Left renal cortex interstitium (tissue), 4 donors: ENCODE results near the gene IFT43. TPM values are rescaled to one million over a fixed set of nuclear protein-coding genes. Genes with fewer than 3 reads are reported as not detected.
A peak's percentile ranks its signal among the peaks of the same experiment; 100 is the strongest.

Experiments
- DNase-seq, 4 donors: peaks; one replicate each; pipeline ENCODE4 v3.0.0-alpha.2; 2013; ENCODE audit warnings: low read depth in 4 of 4, low spot score in 2 of 4, missing footprints in 1 of 4
- polyA plus RNA-seq, 4 donors: library from polyadenylated mRNA; unstranded; fragments of 120-200 nt; gene quantifications; one replicate each; pipeline ENCODE4 v1.2.1, GENCODE V29; 2013; ENCODE audit not compliant: insufficient read length in 4 of 4

Gene IFT43
- polyA plus RNA-seq, 4 donors = 44.6 to 50.3 (median 48.3) TPM

DNA sequence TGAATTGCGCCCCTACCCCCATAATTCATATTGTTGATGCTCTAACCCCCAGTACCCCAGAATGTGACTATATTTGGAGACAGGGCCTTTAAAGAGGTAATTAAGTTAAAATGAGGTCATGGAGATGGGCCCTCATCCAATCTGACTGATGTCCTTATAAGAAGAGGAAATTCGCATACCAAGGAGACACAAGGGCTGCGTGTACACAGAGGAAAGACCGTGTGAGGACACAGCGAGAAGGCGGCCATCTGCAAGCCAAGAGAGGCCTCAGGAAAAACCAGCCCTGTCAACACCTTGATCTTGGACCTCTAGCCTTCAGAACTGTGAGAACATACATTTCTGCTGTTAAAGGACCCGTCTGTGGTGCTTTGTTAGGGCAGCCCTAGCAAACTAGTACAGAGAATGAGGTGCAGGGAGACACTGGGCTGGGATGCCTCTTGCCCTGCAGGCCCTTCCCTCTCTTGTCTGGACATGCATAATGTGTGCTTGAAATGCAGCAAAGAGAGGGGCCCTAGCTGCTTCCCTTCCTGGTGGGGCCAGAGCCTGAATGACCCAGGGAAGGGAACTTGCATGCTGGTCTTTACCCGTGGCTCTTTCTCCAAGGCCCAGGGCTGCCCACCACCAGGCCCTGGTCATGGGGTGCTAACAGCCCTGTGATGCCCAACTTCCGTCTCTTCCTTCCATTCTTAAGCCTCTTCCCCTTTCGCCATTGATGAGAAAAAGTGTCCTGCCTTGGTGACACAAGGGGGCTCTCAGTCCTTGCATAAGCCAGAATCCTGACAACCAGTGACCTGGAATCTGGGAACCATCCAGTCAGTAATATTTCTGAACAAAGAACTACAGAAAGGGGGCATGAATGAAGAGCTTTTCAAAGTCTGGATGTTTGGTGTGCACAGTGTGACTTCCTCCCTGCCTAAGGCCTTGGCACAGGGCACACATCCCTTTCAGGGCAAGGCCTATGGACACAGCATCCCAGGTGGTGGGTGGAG is 116.1 kb downstream of the IFT43 start:
- DNase-seq = no peak

DNA sequence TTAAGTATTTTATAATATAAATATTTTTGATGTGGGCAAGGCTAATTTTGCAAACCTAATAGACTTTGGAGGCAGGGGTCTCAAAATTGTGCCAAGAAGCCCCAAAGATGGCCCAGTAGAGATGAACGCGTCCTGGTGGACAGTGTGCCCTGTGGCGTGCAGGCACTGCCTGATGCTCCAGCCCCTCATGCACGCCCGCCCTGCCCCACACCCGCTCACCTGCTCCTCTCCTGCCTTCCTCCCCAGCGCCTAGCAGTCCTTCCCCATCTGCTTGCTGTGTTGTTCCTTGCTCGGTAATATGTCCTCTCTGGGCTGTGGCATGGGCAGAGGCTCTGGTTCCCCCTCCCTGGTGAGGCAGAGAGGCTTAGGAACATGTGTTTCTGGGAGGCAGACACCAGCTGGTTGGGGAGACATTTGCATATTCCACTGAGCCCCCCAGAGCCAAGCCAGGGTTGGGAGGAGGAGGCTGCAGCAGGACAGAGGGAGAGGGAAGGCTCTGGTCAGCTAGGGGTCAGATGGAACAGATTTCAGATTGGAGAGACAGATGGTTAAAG is 119.3 kb downstream of the IFT43 start:
- no peak for DNase-seq

DNA sequence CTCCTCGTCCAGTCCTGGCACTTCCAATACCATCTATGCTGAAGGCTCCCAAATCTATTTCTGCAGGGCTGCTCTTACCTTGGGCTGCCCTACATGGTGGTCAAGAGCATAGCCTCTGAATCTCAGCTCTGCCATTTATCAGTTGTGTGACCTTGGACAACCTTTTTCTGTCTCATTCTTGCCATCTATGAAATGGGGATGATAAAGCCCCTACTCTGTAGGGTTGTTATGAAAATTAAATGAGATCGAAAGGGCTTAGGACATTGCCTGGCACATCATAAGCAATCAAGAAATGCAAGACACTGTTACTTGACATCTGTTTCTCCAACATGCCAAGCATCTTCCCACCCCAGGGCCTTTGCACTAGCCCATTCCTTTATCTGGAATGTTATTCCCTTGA is 120.6 kb downstream of the IFT43 start:
- DNase-seq = no peak

DNA sequence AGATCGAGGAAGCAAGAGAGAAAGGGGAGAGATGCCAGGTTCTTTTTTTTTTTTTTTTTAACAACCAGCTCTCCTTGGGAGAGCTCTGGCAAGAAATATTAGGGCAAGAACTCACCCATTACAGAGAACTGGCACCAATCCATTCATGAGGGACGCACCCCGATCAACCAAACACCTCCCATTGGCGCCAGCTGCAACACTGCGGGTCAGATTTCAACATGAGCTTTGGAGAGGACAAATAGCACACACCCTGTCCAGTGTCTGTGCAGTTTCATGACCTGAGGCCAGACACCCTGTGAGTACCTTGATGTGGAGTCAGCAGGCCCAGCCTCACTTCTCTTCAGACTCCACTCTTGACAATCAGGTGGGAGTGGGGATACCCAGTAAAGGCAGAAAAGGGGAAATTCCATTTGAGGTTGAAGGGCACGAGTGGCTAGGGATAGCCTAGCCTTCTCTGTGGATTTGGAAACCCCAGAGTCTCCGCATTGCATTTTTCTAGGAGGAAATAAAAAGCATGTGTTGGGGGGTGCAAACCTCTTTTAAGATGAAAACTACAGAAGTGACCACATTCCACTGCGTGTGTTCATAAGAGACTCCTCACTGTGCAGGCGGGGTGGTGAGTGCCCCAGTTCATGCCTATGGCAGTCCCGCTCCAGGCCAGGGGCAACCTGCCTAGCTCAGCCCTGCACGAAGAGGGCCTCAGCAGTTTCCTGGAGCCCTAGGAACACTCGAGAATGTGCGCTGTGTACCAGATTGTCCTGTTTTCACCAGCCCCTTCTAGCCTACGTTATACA is 123.7 kb downstream of the IFT43 start:
- DNase-seq = no peak

DNA sequence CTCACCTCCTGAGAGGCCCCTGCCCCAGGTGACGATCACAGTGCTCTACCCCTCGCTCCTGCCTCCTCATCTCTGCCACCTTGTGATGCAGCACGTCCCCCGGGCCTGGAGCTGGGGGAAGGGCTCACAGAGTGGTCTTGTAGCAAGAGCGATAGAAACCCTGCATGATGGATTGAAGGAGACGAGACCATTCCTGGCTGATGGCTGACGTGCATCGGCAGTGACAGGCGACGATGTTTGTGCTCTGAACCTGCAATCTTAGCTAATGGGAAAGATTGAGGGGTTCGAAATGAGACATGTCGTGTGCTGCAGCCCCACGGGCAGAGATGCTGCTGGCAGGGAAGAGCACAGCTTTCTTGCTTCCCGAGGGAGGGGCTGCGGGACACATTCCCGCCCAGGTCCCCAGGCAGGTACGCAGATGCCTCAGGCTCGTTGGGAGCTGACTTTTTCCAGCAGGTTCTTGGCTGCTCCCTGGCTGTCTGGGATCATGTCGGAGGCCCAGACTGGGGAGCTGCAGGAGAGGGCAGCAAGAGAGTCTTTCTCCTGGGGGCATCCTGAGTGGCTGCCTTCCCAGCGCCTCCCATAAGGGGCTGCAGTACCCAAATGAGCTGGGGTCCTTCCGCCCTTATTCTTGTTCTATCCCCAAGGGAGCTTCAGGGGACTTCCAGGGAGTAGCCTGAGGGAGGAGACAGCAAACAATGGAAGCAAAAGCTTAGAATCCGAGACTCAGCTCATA is 127.5 kb downstream of the IFT43 start:
- DNase-seq = no peak

DNA sequence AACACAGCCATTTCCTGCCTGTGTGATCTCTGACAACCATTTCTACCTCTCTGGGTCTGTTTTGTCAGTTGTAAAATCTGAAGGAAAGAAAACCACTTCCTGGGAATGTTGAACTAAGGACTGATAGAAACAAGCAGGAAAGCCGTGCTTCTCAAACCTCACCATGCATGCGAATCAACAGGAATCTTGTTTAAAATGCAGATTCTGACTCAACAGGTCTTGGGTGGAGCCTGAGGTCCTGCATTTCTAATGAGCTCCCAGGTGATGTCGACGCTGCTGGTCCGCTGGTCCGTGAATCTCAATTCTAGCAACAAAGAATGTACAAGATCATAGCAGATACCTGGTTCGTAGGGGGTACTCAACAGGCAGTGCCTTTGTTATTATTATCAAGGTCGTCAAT is 128.1 kb downstream of the IFT43 start:
- no peak for DNase-seq

DNA sequence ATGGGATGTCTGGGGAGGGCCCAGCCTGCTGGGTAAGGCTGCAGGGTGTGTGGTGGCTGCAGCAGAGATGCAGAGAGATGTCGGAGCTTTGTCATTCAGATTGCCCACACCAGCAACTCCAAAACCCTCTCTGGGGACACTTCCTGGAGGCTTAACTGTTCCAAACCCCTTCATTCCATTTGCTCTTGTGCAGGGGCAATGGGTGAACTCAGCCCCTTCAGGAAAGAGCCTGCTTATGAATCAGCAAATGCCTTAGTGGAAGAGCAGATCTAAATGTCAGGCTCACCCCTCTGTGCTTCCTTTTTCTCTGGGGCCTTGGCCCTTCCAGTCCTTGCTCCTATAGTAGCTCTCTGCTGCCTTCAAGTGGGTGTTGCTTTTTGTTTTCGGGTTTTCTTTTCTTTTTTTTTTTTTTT is 129.5 kb downstream of the IFT43 start:
- DNase-seq = no peak

DNA sequence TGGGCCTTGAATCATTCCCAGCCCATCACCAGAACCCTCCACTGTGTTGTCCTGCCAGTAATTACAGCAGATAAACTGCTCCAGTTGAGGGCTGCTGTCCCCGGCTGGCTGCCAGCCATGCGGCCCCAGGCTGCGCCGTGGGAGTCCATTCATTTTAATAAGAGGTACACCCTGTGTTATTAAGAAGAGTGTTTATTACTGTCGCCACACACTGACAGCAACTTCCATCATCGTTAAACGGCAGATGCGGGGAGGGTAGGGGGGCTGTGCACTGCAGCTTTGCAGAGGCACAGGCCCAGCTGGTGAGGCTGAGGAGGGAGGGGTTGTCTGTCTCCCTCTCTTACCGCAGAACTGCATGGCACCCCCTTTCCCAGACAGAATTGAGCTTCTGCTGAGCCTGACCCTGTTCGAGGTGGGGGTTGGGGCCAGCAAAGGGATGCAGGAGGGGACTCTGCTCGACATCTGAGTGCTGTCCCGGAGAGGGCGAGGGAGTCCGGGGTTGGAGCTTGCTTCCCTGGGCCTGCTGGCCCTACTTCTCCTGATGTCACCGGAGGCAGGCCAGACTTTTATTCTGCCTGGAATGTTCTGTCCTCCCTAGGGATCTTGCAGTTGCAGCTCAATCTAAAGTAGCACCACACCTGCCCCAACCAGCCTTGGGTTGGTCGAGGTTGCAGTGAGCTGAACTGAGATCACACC is 132.4 kb downstream of the IFT43 start:
- DNase-seq = no peak

DNA sequence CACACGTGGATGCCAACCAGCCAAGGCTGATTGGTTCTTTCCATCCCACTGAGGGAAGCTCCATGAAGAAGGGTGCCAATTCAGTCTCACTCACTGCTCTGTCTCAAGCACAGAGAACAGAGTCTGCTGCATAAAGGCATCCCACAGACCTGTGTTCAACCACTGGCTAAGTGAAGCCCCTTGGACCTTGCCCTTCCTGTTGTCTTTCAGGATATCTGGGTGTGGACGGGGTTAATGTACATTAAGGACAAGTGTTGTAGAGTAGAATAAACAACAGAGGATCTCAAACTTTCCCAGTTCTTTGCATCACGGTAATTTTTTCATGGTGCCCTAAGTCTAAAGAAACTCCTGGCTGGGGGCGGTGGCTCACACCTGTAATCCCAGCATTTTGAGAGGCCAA is 133.0 kb downstream of the IFT43 start:
- no peak for DNase-seq

DNA sequence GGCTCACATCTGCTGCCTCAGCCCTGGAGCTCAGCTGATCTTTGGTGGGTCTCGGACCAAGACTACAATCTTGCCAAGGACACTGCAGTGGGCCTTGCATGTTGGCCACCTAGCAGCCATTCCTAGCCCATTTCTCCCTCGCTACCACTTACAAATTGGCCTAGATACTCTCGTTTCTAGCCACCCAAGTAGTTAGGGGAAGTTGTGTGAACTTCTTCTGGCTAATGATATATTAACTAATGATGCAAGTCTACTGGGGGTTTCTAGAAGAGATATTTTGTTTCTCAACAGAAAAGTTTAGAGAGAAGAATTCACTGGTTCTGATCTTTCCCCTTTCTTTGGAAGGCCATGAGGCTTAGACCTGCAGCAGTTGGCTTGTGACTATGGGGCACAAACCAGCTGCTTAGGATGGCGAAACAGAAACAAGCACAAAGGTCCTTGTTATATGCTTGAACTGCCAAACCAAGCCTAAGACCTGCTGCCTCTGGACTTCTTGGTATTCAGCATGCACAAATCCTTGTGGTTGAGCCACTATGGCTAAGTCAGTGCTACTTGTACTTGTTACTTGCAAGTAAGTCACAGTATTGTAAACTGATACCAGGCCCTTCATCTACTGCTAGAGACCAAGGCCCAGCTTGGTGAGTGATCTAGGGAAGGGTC is 135.7 kb downstream of the IFT43 start:
- no peak for DNase-seq

DNA sequence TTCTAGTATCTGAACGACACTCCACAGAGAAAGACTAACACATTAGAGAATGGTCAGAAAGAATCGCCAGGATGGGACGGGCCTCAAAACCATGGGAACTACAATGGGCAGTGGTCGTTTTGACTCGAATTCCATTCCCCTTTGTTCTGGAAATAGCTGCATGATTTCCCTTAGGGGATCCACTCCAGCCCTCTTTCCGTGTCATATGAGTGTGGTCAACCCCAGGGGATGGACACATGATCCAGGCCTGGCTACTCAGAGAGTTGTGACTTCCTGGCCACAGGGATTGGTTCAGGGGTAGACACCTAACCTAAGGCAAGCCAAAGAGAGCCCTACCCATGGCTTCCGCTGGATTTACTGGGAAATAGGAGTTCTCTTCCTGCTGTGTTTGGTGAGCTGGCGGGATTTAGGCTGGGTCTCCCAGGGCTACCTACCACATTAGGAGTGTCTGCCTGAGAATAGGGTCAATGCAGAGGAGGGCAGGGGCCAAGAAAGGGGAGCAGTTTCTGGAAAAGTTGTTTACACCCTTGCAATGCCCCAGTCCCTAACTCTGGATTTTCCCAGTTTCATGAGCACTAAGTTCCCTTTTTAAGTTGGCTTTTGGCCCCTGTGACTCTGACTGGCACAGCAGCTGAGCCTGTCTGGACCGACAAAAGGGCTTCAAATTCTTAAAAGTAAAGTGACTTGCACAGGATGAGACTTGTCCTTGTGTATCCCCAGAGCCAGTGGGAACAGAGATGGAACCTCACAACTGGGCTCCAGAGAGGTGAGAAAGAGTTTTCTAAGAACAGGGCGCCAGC is 138.1 kb downstream of the IFT43 start:
- no peak for DNase-seq

DNA sequence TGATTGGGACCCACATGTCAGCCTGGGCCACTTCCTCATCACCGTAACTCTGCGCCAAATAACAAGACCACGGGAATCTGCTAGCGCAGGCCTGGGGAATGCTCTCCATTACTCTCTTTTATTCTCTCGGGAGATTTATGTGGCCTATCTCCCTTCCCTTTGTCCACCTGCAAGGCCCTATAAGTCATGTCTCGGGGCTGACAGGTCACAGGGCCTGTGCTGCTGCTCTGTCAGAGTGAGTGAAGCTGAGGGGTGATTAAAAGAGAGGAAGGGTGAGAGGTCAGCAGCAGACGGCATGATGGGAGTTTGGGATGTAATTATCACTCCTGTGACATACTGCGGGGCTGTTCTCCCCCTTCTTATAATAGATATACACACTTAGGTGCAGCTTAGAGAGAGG is 139.9 kb downstream of the IFT43 start:
- DNase-seq = no peak

DNA sequence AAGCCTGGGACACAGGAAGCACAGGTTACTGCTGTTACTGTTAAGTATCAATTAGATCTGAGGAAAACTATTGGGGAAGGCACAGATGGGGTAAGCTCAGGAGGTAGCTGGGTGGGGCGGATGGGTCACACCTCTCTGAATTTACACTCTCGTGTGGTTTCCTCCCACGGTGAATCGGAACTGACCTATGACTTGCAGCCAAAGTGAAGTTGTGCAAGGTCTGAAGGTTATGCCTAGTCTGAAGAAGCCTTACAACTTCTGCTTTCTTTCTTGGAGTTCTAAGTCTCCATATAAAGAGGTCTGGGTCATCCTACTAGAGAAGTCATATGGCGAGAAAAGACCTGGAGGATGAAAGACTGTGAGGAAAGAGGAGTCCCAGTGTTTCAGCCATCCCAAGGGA is 140.5 kb downstream of the IFT43 start:
- DNase-seq = no peak

DNA sequence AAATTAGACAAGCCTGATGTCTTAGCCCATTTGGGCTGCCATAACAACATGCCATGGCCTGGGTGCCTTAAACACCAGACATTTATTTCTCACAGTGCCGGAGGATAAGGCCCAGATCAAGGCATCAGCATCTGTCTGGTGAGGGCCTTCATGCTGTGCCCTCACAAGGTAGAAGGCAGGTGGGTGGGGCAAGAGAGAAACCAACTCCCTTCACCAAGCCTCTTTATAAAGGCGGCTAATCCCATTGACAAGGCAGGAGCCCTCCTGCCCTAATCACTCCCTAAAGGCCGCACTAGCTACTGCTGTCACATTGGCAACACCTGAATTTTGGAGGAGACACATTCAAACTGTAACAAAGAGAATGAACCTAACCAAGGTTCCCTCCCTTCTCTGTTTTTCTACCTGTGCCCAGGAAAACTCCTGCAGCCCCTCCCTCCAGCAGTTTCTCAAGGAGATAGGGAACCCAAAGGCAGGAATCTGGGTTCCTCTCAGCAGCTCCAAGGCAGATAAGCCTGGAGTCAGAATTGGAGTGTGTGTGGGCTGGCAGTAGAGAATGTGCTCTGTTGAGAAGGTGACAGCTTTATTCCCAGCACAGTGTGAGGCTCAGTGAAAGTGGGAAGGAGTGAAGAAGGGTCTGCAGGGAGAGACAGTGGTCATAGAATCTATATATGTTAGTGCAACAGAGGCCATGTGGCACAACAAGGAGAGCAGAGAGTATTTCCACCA is 144.5 kb downstream of the IFT43 start:
- DNase-seq = no peak

DNA sequence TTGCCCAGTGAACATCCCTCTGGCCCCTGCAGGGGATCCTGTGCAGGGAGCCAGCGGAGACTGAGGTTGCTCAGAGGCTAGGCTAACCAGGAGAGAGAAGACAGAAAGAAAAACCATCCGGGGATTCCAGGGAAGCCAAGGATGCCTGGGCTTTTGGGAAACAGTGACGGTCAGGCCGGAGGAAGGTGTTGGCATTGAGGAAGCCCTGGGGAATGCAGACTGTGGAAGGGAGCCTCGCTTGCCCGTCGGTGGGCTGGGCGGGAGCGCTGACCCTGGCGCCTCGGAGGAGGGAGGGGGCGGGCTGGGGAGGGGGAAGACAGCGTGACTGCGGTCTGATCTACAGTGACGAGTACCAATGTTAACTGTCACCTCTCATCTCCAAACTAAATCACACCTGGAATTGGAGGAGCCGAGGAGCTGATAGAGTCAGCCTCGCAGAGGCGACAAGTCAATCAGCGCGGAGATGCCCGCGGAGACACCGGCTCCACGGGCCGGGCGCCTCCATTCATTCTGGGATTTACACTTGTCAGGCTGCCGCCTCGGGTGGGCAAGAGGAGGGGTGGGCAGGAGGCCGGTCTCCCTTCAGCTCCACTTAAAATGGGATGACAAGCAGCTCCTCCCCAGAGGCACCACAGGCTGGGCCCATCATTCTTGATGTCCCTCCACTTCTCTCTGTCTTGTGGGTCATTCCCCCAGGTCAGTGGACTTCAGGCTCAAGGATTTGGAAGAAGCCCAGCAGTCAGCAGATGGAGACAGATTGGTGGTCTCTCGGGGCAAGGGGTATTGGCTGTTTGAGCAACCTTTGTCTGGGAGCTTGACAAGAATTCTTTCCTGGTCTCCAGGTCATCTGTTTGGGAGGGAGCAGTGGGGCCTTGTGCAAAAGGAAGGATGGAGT is 145.8 kb downstream of the IFT43 start:
- no peak for DNase-seq

DNA sequence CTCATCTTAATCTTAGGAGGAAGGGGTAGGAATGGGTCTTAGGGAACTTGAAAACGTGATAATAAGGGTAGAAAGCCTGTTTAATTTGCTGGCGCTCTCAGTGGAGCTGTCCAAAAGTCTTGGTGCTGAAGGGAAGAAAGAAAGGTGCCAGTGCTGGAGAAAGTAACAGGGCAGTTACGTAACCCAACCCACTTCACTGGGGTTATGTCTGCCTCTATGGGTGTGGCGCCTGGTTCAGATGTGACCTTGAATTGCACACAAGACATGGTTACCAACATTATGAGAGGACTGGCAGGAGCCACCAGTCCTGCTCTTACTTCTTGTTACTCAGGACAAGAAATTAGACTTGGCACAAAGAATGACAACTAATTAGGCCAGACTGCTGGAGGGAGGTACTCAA is 147.5 kb downstream of the IFT43 start:
- DNase-seq = peak in 3 of 4 donors; percentile 37 to 67 (median 46)
